ENCODE measurements around the gene OR5A2. TPM values are rescaled to one million over a fixed set of nuclear protein-coding genes. Genes with fewer than 3 reads are reported as not detected.

The OR5A2 gene
- total RNA-seq = not detected in 2 replicates
- long read RNA-seq = 0 reads

GRCh38 chr11:59426361-59427067 lies at the start of gene OR5A2:
Gene OR5A2, minus strand, starts transcription at chr11:59426413. Its CDS starts 3,460 bp downstream, at chr11:59422953.
- DNase-seq (ENCODE audit: low read depth, low spot score) = no peak
- H3K27me3 Mint-ChIP-seq (ENCODE audit: low read depth) = no peaks in the 10 kb centered on the region
- peaks cover 23% of the 10 kb centered on the region for H3K4me1 Mint-ChIP-seq
- peak within 1 kb of the TSS; percentile 95 for H3K27ac Mint-ChIP-seq (ENCODE audit: unreplicated experiment)
- peak within 1 kb of the TSS; percentile 44 for H3K4me3 Mint-ChIP-seq
- no peak for TF ChIP-seq CTCF (conservative IDR thresholded peaks at IDR 0.05)
- no peaks in the 10 kb centered on the region for H3K9me3 Mint-ChIP-seq
- no peaks in the 10 kb centered on the region for H3K36me3 Mint-ChIP-seq (ENCODE audit: low read depth)

- no peak overlapping the region for H3K4me3 Mint-ChIP-seq
- DNase-seq (ENCODE audit: low read depth, low spot score) = no peak
- H3K27ac Mint-ChIP-seq (ENCODE audit: unreplicated experiment) = no peak overlapping the region
- no peaks in the 10 kb centered on the region for H3K4me1 Mint-ChIP-seq
- no peak for TF ChIP-seq CTCF (conservative IDR thresholded peaks at IDR 0.05)
- H3K27me3 Mint-ChIP-seq (ENCODE audit: low read depth) = peaks cover 29% of the 10 kb centered on the region
- H3K9me3 Mint-ChIP-seq = no peaks in the 10 kb centered on the region
- no peaks in the 10 kb centered on the region for H3K36me3 Mint-ChIP-seq (ENCODE audit: low read depth)
These were observed 49.0 kb upstream of the OR5A2 start for GRCh38 chr11:59475176-59475575.

- H3K27me3 Mint-ChIP-seq (ENCODE audit: low read depth) = peaks cover 24% of the 10 kb centered on the region
- H3K36me3 Mint-ChIP-seq (ENCODE audit: low read depth) = no peaks in the 10 kb centered on the region
- no peak within 1 kb of the TSS for H3K27ac Mint-ChIP-seq (ENCODE audit: unreplicated experiment)
- DNase-seq (ENCODE audit: low read depth, low spot score) = no peak
- TF ChIP-seq CTCF (conservative IDR thresholded peaks at IDR 0.05) = no peak
- H3K9me3 Mint-ChIP-seq = no peaks in the 10 kb centered on the region
- no peaks in the 10 kb centered on the region for H3K4me1 Mint-ChIP-seq
- H3K4me3 Mint-ChIP-seq = no peak within 1 kb of the TSS
These were observed 46.8 kb upstream of the OR5A2 start, which contains the start of gene OR4D10 for GRCh38 chr11:59473015-59473414. Gene OR4D10, plus strand, starts transcription at chr11:59473315. Its CDS starts 4,115 bp downstream, at chr11:59477430.

DNA sequence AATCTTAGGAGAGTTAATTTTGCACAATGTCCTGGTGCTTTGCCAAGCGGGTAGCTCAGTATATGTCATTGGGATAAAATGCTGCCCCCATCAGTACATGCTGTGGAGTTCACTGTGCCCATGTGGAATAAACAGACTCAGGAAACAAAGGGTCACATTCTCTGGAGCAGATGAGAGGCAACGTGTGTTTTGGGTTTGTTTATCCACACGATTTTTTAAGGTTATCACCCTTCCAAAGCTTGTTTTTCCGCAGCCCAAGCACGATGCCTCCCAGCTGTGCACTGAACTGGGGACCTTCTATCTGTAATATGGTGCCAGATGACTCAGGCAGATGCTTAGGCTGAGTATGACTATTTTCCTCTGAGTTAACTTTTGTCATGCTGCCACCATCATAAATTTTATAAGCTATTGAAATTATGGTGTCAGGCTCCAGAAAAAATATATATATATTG lies 37.0 kb upstream of the OR5A2 start:
- Mint-ChIP-seq H3K4me1 (no peaks in the 10 kb centered on the region), H3K9me3 (no peaks in the 10 kb centered on the region), H3K27ac (ENCODE audit: unreplicated experiment) (no peak overlapping the region), H3K4me3 (no peak overlapping the region), H3K27me3 (ENCODE audit: low read depth) (peaks cover 8% of the 10 kb centered on the region), H3K36me3 (ENCODE audit: low read depth) (no peaks in the 10 kb centered on the region)
- DNase-seq (ENCODE audit: low read depth, low spot score) = no peak
- TF ChIP-seq CTCF (conservative IDR thresholded peaks at IDR 0.05) = no peak

- peaks cover 3% of the 10 kb centered on the region for H3K9me3 Mint-ChIP-seq
- H3K27me3 Mint-ChIP-seq (ENCODE audit: low read depth) = peaks cover 5% of the 10 kb centered on the region
- H3K36me3 Mint-ChIP-seq (ENCODE audit: low read depth) = no peaks in the 10 kb centered on the region
- no peak for DNase-seq (ENCODE audit: low read depth, low spot score)
- H3K4me1 Mint-ChIP-seq = no peaks in the 10 kb centered on the region
- no peak for TF ChIP-seq CTCF (conservative IDR thresholded peaks at IDR 0.05)
- H3K4me3 Mint-ChIP-seq = no peak overlapping the region
- no peak overlapping the region for H3K27ac Mint-ChIP-seq (ENCODE audit: unreplicated experiment)
These were observed 33.7 kb upstream of the OR5A2 start for GRCh38 chr11:59459916-59460315.

All from neural crest cell (in vitro differentiated cells).